Loucy (cell line): ENCODE data around the gene SEPTIN6.

ENCODE experiments used
- H2AFZ ChIP-seq: fragments of 200-600 bp; sonication (generic); 2 replicates; pipeline ENCODE4 v1.6.0; 2016; ENCODE audit warnings: antibody characterized with exemption, mild to moderate bottlenecking, low read length, moderate library complexity
- H3F3A ChIP-seq: fragments of 200-600 bp; 2 replicates; pipeline ENCODE4 v1.6.0; 2016; ENCODE audit warnings: antibody characterized with exemption, low read depth, mild to moderate bottlenecking
- H3K27me3 ChIP-seq: fragments of 200-600 bp; sonication (generic); 2 replicates; pipeline ENCODE4 v1.6.1; 2014; ENCODE audit warnings: low read length, mild to moderate bottlenecking; ENCODE audit not compliant: insufficient read depth, poor library complexity, severe bottlenecking
- H3K36me3 ChIP-seq: fragments of 200-600 bp; sonication (generic); 2 replicates; pipeline ENCODE4 v1.6.1; 2016; ENCODE audit warnings: low read length; ENCODE audit not compliant: insufficient read depth
- H3K4me1 ChIP-seq: fragments of 200-600 bp; sonication (generic); 2 replicates; pipeline ENCODE4 v1.5.1; 2014; ENCODE audit warnings: low read length, mild to moderate bottlenecking; ENCODE audit not compliant: insufficient read depth, poor library complexity, severe bottlenecking
- H3K4me2 ChIP-seq: fragments of 200-600 bp; sonication (generic); 2 replicates; pipeline ENCODE4 v1.6.0; 2014; ENCODE audit warnings: antibody characterized with exemption, low read length, low read depth, mild to moderate bottlenecking; ENCODE audit not compliant: poor library complexity, severe bottlenecking
- H3K4me3 ChIP-seq: fragments of 200-600 bp; sonication (generic); 2 replicates; pipeline ENCODE4 v1.5.1; 2014; ENCODE audit warnings: low read length, mild to moderate bottlenecking, mixed read lengths; ENCODE audit not compliant: poor library complexity, severe bottlenecking
- H3K79me2 ChIP-seq: fragments of 200-600 bp; sonication (generic); 2 replicates; pipeline ENCODE4 v1.6.1; 2014; ENCODE audit warnings: low read length; ENCODE audit not compliant: insufficient read depth
- H3K9ac ChIP-seq: fragments of 200-600 bp; sonication (generic); 2 replicates; pipeline ENCODE4 v1.6.0; 2014; ENCODE audit warnings: mild to moderate bottlenecking, low read depth, low read length, moderate library complexity; ENCODE audit not compliant: poor library complexity, severe bottlenecking
- H3K9me2 ChIP-seq: fragments of 200-600 bp; sonication (generic); replicated peaks from 2 replicates; pipeline ENCODE4 v1.6.1; 2016; ENCODE audit warnings: low read depth, low read length, mixed read lengths
- H3K9me3 ChIP-seq: fragments of 200-600 bp; sonication (generic); 2 replicates; pipeline ENCODE4 v1.6.1; 2014; ENCODE audit warnings: mild to moderate bottlenecking, antibody characterized with exemption, low read length, low read depth; ENCODE audit not compliant: insufficient read depth
- H4K20me1 ChIP-seq: fragments of 200-600 bp; sonication (generic); 2 replicates; pipeline ENCODE4 v1.6.0; 2014; ENCODE audit warnings: antibody characterized with exemption, low read length, mild to moderate bottlenecking; ENCODE audit not compliant: insufficient read depth, poor library complexity, severe bottlenecking
- EZH2phosphoT487 ChIP-seq: fragments of 200-600 bp; IDR thresholded peaks from 2 replicates; pipeline ENCODE4 v1.6.1; 2018; ENCODE audit warnings: antibody characterized with exemption, mild to moderate bottlenecking, moderate library complexity, borderline replicate concordance
- TF ChIP-seq, protein P1 (sequence below): fragments of 200-600 bp; sonication (generic); conservative IDR thresholded peaks from 2 replicates; pipeline ENCODE4 v1.5.1; 2014; ENCODE audit warnings: mild to moderate bottlenecking, antibody characterized with exemption, low read length

SEPTIN6 gene

GRCh38 chrX:119693040-119693995 lies at the start of gene SEPTIN6:
SEPTIN6 (minus strand) TSS chrX:119693168; CDS start chrX:119693105, 63 bp downstream.
- H3K9ac ChIP-seq: peak within 1 kb of the TSS; percentile 84
- H3K4me2 ChIP-seq: peak within 1 kb of the TSS; percentile 100
- H3K27me3 ChIP-seq: no peaks in the 10 kb centered on the region
- TF ChIP-seq, protein P1, sequence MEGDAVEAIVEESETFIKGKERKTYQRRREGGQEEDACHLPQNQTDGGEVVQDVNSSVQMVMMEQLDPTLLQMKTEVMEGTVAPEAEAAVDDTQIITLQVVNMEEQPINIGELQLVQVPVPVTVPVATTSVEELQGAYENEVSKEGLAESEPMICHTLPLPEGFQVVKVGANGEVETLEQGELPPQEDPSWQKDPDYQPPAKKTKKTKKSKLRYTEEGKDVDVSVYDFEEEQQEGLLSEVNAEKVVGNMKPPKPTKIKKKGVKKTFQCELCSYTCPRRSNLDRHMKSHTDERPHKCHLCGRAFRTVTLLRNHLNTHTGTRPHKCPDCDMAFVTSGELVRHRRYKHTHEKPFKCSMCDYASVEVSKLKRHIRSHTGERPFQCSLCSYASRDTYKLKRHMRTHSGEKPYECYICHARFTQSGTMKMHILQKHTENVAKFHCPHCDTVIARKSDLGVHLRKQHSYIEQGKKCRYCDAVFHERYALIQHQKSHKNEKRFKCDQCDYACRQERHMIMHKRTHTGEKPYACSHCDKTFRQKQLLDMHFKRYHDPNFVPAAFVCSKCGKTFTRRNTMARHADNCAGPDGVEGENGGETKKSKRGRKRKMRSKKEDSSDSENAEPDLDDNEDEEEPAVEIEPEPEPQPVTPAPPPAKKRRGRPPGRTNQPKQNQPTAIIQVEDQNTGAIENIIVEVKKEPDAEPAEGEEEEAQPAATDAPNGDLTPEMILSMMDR: no peak
- TF ChIP-seq EZH2phosphoT487: no peak
- H3K4me1 ChIP-seq: peaks cover 9% of the 10 kb centered on the region
- 0 out of 2 replicates have a peak, but pooled peaks cover 3% of the 10 kb centered on the region for H3F3A ChIP-seq
- peaks cover 62% of the 10 kb centered on the region for H3K79me2 ChIP-seq
- peak within 1 kb of the TSS; percentile 15 for H2AFZ ChIP-seq
- H3K9me2 ChIP-seq: no peaks in the 10 kb centered on the region
- no peaks in the 10 kb centered on the region for H3K36me3 ChIP-seq
- H3K9me3 ChIP-seq: no peaks in the 10 kb centered on the region
- H3K4me3 ChIP-seq: peak within 1 kb of the TSS; percentile 75
- peaks cover 33% of the 10 kb centered on the region for H4K20me1 ChIP-seq

- H3K27me3 ChIP-seq: no peaks in the 10 kb centered on the region
- no peaks in the 10 kb centered on the region for H3K36me3 ChIP-seq
- no peaks in the 10 kb centered on the region for H4K20me1 ChIP-seq
- no peak overlapping the region for H3K9ac ChIP-seq
- H3K4me1 ChIP-seq: no peaks in the 10 kb centered on the region
- H3F3A ChIP-seq: no peaks in the 10 kb centered on the region
- no peaks in the 10 kb centered on the region for H3K9me3 ChIP-seq
- no peak overlapping the region for H3K4me2 ChIP-seq
- TF ChIP-seq EZH2phosphoT487: no peak
- TF ChIP-seq, protein P1: no peak
- no peak overlapping the region for H2AFZ ChIP-seq
- no peaks in the 10 kb centered on the region for H3K9me2 ChIP-seq
- no peaks in the 10 kb centered on the region for H3K79me2 ChIP-seq
- H3K4me3 ChIP-seq: no peak overlapping the region
Observed at GRCh38 chrX:119738742-119739141, 45.8 kb upstream of the SEPTIN6 start.

DNA sequence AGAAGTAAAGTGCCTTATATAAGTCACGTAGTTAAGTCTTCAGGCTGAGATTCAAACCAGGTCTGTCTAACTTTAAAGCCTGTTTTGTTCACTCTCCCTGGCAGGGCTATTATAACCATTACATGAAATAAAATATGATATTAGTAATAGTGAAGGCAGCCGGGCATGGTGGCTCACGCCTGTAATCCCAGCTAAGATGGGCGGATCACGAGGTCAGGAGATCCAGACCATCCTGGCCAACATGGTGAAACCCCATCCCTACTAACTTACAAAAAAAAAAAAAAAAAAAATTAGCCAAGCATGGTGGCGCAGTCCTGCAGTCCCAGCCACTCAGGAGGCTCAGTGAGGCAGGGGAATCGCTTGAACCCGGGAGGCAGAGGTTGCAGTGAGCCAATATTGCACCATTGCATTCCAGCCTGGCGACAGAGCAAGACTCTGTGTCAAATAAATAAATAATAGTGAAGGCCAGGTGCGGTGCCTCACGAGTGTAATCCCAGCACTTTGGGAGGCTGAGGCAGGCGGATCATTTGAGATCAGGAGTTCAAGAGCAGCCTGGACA lies 43.3 kb upstream of the SEPTIN6 start:
- H3K79me2 ChIP-seq: no peaks in the 10 kb centered on the region
- no peaks in the 10 kb centered on the region for H3K9me3 ChIP-seq
- H3K27me3 ChIP-seq: no peaks in the 10 kb centered on the region
- H3K4me1 ChIP-seq: no peaks in the 10 kb centered on the region
- H3K36me3 ChIP-seq: no peaks in the 10 kb centered on the region
- no peaks in the 10 kb centered on the region for H3K9me2 ChIP-seq
- H3K4me3 ChIP-seq: no peak overlapping the region
- H4K20me1 ChIP-seq: no peaks in the 10 kb centered on the region
- H3K9ac ChIP-seq: no peak overlapping the region
- TF ChIP-seq, protein P1: no peak
- no peak for TF ChIP-seq EZH2phosphoT487
- no peaks in the 10 kb centered on the region for H3F3A ChIP-seq
- no peak overlapping the region for H3K4me2 ChIP-seq
- H2AFZ ChIP-seq: no peak overlapping the region
